Loucy (cell line): ENCODE data around the gene STXBP6.

Experiments
- H2AFZ ChIP-seq: fragments of 200-600 bp; sonication (generic); 2 replicates; pipeline ENCODE4 v1.6.0; 2016; ENCODE audit warnings: antibody characterized with exemption, mild to moderate bottlenecking, low read length, moderate library complexity
- H3F3A ChIP-seq: fragments of 200-600 bp; 2 replicates; pipeline ENCODE4 v1.6.0; 2016; ENCODE audit warnings: antibody characterized with exemption, low read depth, mild to moderate bottlenecking
- H3K27me3 ChIP-seq: fragments of 200-600 bp; sonication (generic); 2 replicates; pipeline ENCODE4 v1.6.1; 2014; ENCODE audit warnings: low read length, mild to moderate bottlenecking; ENCODE audit not compliant: insufficient read depth, poor library complexity, severe bottlenecking
- H3K36me3 ChIP-seq: fragments of 200-600 bp; sonication (generic); 2 replicates; pipeline ENCODE4 v1.6.1; 2016; ENCODE audit warnings: low read length; ENCODE audit not compliant: insufficient read depth
- H3K4me1 ChIP-seq: fragments of 200-600 bp; sonication (generic); 2 replicates; pipeline ENCODE4 v1.5.1; 2014; ENCODE audit warnings: low read length, mild to moderate bottlenecking; ENCODE audit not compliant: insufficient read depth, poor library complexity, severe bottlenecking
- H3K4me2 ChIP-seq: fragments of 200-600 bp; sonication (generic); 2 replicates; pipeline ENCODE4 v1.6.0; 2014; ENCODE audit warnings: antibody characterized with exemption, low read length, low read depth, mild to moderate bottlenecking; ENCODE audit not compliant: poor library complexity, severe bottlenecking
- H3K4me3 ChIP-seq: fragments of 200-600 bp; sonication (generic); 2 replicates; pipeline ENCODE4 v1.5.1; 2014; ENCODE audit warnings: low read length, mild to moderate bottlenecking, mixed read lengths; ENCODE audit not compliant: poor library complexity, severe bottlenecking
- H3K79me2 ChIP-seq: fragments of 200-600 bp; sonication (generic); 2 replicates; pipeline ENCODE4 v1.6.1; 2014; ENCODE audit warnings: low read length; ENCODE audit not compliant: insufficient read depth
- H3K9ac ChIP-seq: fragments of 200-600 bp; sonication (generic); 2 replicates; pipeline ENCODE4 v1.6.0; 2014; ENCODE audit warnings: mild to moderate bottlenecking, low read depth, low read length, moderate library complexity; ENCODE audit not compliant: poor library complexity, severe bottlenecking
- H3K9me2 ChIP-seq: fragments of 200-600 bp; sonication (generic); replicated peaks from 2 replicates; pipeline ENCODE4 v1.6.1; 2016; ENCODE audit warnings: low read depth, low read length, mixed read lengths
- H3K9me3 ChIP-seq: fragments of 200-600 bp; sonication (generic); 2 replicates; pipeline ENCODE4 v1.6.1; 2014; ENCODE audit warnings: mild to moderate bottlenecking, antibody characterized with exemption, low read length, low read depth; ENCODE audit not compliant: insufficient read depth
- H4K20me1 ChIP-seq: fragments of 200-600 bp; sonication (generic); 2 replicates; pipeline ENCODE4 v1.6.0; 2014; ENCODE audit warnings: antibody characterized with exemption, low read length, mild to moderate bottlenecking; ENCODE audit not compliant: insufficient read depth, poor library complexity, severe bottlenecking
- CTCF ChIP-seq: fragments of 200-600 bp; sonication (generic); conservative IDR thresholded peaks from 2 replicates; pipeline ENCODE4 v1.5.1; 2014; ENCODE audit warnings: mild to moderate bottlenecking, antibody characterized with exemption, low read length
- EZH2phosphoT487 ChIP-seq: fragments of 200-600 bp; IDR thresholded peaks from 2 replicates; pipeline ENCODE4 v1.6.1; 2018; ENCODE audit warnings: antibody characterized with exemption, mild to moderate bottlenecking, moderate library complexity, borderline replicate concordance

The STXBP6 gene

GRCh38 chr14:25014440-25014839, 35.5 kb downstream of the STXBP6 start:
- H3K27me3 ChIP-seq = no peaks in the 10 kb centered on the region
- H3K9ac ChIP-seq = no peak overlapping the region
- no peaks in the 10 kb centered on the region for H3K4me1 ChIP-seq
- no peaks in the 10 kb centered on the region for H4K20me1 ChIP-seq
- no peaks in the 10 kb centered on the region for H3K79me2 ChIP-seq
- no peaks in the 10 kb centered on the region for H3K36me3 ChIP-seq
- TF ChIP-seq CTCF (no peak), EZH2phosphoT487 (no peak)
- H3K9me3 ChIP-seq = no peaks in the 10 kb centered on the region
- no peaks in the 10 kb centered on the region for H3K9me2 ChIP-seq
- H2AFZ ChIP-seq = no peak overlapping the region
- no peak overlapping the region for H3K4me2 ChIP-seq
- H3K4me3 ChIP-seq = no peak overlapping the region
- no peaks in the 10 kb centered on the region for H3F3A ChIP-seq

- no peak for TF ChIP-seq CTCF
- TF ChIP-seq EZH2phosphoT487 = no peak
- H3K9me2 ChIP-seq = no peaks in the 10 kb centered on the region
- H3K9ac ChIP-seq = no peak overlapping the region
- H3K36me3 ChIP-seq = no peaks in the 10 kb centered on the region
- no peaks in the 10 kb centered on the region for H3K27me3 ChIP-seq
- H3K9me3 ChIP-seq = no peaks in the 10 kb centered on the region
- H3K4me3 ChIP-seq = no peak overlapping the region
- no peaks in the 10 kb centered on the region for H3F3A ChIP-seq
- H2AFZ ChIP-seq = no peak overlapping the region
- H3K4me1 ChIP-seq = no peaks in the 10 kb centered on the region
- no peaks in the 10 kb centered on the region for H3K79me2 ChIP-seq
- no peaks in the 10 kb centered on the region for H4K20me1 ChIP-seq
- H3K4me2 ChIP-seq = no peak overlapping the region
These were observed 38.9 kb downstream of the STXBP6 start for GRCh38 chr14:25011095-25011494.

GRCh38 chr14:25010471-25010870, 39.5 kb downstream of the STXBP6 start:
- Histone ChIP-seq H4K20me1 (no peaks in the 10 kb centered on the region), H3K9ac (no peak overlapping the region), H2AFZ (no peak overlapping the region), H3K4me3 (no peak overlapping the region), H3K4me1 (no peaks in the 10 kb centered on the region), H3F3A (no peaks in the 10 kb centered on the region), H3K4me2 (no peak overlapping the region), H3K9me3 (no peaks in the 10 kb centered on the region), H3K9me2 (no peaks in the 10 kb centered on the region), H3K27me3 (no peaks in the 10 kb centered on the region), H3K79me2 (no peaks in the 10 kb centered on the region), H3K36me3 (no peaks in the 10 kb centered on the region)
- no peak for TF ChIP-seq CTCF
- no peak for TF ChIP-seq EZH2phosphoT487
